IMR-90 (cell line): ENCODE data around the gene TRIM46.

Experiments used
- BHLHE40 ChIP-seq: fragments of 150-350 bp; IDR thresholded peaks from 2 replicates; pipeline ENCODE4 v1.6.1; 2016; ENCODE audit warnings: mild to moderate bottlenecking, low read depth, low read length
- CEBPB ChIP-seq: IDR thresholded peaks from 2 replicates; pipeline ENCODE4 v1.6.1; 2012; ENCODE audit warnings: low read depth, low read length, improper control_type of control experiment
- CHD1 ChIP-seq: IDR thresholded peaks from 2 replicates; pipeline ENCODE4 v1.6.1; 2012; ENCODE audit warnings: low read depth, low read length, improper control_type of control experiment
- CTCF ChIP-seq: conservative IDR thresholded peaks from 2 replicates; pipeline ENCODE4 v1.5.1; 2012; ENCODE audit warnings: mild to moderate bottlenecking, low read depth, low read length, improper control_type of control experiment
- ELK1 ChIP-seq: fragments of 150-350 bp; IDR thresholded peaks from 2 replicates; pipeline ENCODE4 v1.6.1; 2016; ENCODE audit warnings: low read depth, mild to moderate bottlenecking, low read length, moderate library complexity, borderline replicate concordance
- FOS ChIP-seq: fragments of 150-350 bp; IDR thresholded peaks from 2 replicates; pipeline ENCODE4 v1.6.1; 2016; ENCODE audit warnings: low read depth, low read length
- MAFK ChIP-seq: IDR thresholded peaks from 2 replicates; pipeline ENCODE4 v1.6.1; 2012; ENCODE audit warnings: low read depth, low read length, improper control_type of control experiment
- MXI1 ChIP-seq: IDR thresholded peaks from 2 replicates; pipeline ENCODE4 v1.6.1; 2012; ENCODE audit warnings: low read depth, mild to moderate bottlenecking, low read length, moderate library complexity, borderline replicate concordance
- NFE2L2 ChIP-seq: fragments of 150-350 bp; IDR thresholded peaks from 2 replicates; pipeline ENCODE4 v1.6.1; 2016; ENCODE audit warnings: low read depth, mild to moderate bottlenecking, low read length
- POLR2A ChIP-seq: IDR thresholded peaks from 2 replicates; pipeline ENCODE4 v1.6.1; 2012; ENCODE audit warnings: mild to moderate bottlenecking, low read depth, low read length
- RCOR1 ChIP-seq: IDR thresholded peaks from 2 replicates; pipeline ENCODE4 v1.6.1; 2012; ENCODE audit warnings: mild to moderate bottlenecking, low read length, improper control_type of control experiment; ENCODE audit not compliant: insufficient replicate concordance
- RFX5 ChIP-seq: IDR thresholded peaks from 2 replicates; pipeline ENCODE4 v1.8.0; 2012; ENCODE audit warnings: low read depth, mild to moderate bottlenecking, low read length, moderate library complexity
- SMC3 ChIP-seq: fragments of 150-350 bp; IDR thresholded peaks from 2 replicates; pipeline ENCODE4 v1.6.1; 2016; ENCODE audit warnings: low read depth, mild to moderate bottlenecking, antibody characterized with exemption, low read length, moderate library complexity
- USF2 ChIP-seq: fragments of 150-350 bp; IDR thresholded peaks from 2 replicates; pipeline ENCODE4 v1.6.1; 2017; ENCODE audit warnings: mild to moderate bottlenecking, antibody characterized with exemption, low read length, low read depth

GRCh38 chr1:155196893-155197638 lies 23.4 kb downstream of the TRIM46 start:
- TF ChIP-seq RCOR1, result no peak
- no peak for TF ChIP-seq POLR2A
- TF ChIP-seq USF2, result no peak
- no peak for TF ChIP-seq CTCF
- TF ChIP-seq CEBPB, result no peak
- no peak for TF ChIP-seq SMC3
- TF ChIP-seq MAFK, result no peak
- TF ChIP-seq FOS, result no peak
- TF ChIP-seq ELK1, result no peak
- TF ChIP-seq MXI1, result no peak
- no peak for TF ChIP-seq CHD1
- no peak for TF ChIP-seq NFE2L2
- TF ChIP-seq RFX5, result no peak
- no peak for TF ChIP-seq BHLHE40
